MV-4-11 (cell line): ENCODE results near the gene LMBR1L.

Experiments used
- DNase-seq: peaks from one replicate; lab custom pipeline; 2025; lab: John Stamatoyannopoulos, UW

The LMBR1L gene

DNA sequence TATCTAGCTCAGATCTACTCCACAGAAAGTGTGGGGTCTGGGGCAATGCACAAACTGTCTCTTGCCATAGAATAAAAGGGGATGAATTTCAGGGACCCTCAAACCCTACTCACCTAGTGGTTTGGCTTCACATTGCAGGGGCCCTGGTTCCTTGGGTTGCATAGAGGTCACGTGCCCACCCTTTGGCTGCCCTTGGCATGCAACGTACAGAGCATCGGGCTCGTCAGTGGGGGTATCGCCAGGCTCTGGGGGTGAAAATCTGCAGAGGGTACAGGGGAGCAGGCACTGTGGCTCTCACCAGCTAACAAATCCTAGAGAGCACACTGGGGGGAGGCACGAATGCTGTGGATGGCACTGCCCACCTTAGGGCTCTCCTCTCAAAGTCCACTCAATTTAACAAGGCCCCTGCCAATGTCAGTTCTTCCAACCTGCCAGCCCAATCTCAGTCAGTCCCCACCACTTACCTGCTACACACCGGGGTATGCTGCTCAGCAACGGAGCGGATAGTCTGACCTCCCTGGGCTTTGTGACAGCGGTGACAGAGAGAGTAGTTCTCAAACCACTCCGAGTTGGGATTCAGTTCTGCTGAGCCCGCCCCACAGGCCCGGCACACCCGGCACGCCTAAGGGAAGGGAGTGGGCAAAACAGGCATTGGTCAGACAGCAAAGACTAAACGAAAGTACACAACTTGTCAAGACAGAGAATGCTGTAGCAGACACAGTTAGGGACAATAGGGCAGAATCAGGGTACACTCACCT is 58.0 kb downstream of the LMBR1L start:
- DNase-seq: no peak

GRCh38 chr12:49051777-49052438 is 58.7 kb downstream of the LMBR1L start:
- no peak for DNase-seq

GRCh38 chr12:49051373-49051764 is 59.3 kb downstream of the LMBR1L start:
- no peak for DNase-seq

DNA sequence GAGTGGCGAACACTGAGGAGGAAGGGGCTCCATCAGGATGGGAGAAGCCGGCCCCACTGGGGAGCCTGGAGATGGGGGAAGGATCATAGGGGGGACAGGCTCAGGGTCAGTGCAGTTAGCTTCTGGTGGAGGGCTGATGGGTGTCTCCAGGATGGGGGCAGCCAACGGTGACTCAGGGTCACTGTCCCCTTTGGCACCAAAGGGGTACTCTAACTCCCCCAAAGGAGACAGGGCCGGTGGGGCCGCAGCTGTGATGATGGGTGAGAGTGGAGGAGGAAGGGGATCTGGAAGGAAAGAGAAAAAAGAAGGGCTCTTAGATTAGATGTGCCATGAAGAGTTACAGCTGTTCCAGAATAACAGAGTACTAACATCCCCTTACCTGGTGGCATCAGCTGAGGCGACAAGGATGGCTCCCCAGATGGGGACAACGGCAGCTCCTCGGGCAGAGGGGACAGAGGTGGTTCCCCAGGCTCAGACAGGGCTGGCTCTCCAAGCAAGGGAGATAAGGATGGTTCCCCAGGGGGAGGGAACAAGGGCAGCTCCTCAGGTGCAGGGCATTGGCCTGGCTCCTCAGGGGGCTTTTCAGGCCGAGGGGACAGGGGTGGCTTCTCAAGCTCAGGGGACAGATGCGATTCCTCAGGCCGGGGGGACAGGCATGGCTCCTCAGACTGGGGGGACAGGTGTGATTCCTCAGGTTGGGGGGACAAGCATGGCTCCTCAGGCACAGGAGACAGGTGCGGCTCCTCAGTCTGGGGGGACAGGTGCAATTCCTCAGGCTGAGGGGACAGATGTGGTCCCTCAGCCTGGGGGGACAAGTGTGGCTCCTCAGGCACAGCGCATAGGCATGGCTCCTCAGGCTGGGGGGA is 59.9 kb downstream of the LMBR1L start:
- DNase-seq: no peak

GRCh38 chr12:49049566-49050224 is 61.0 kb downstream of the LMBR1L start:
- no peak for DNase-seq

GRCh38 chr12:49048953-49049352 is 61.7 kb downstream of the LMBR1L start:
- no peak for DNase-seq
